A673 (cell line): ENCODE measurements around the gene NELFE. TPM values are rescaled to one million over a fixed set of nuclear protein-coding genes. Genes with fewer than 3 reads are reported as not detected.
"Not testable (repeated sequence)": the region's sequence is repeated elsewhere in the genome, so short reads cannot be mapped to it uniquely, and the experiment has no call there.

ENCODE experiments used
- BruUV-seq: library from RNA; stranded (reverse); fragments of 400-500 nt; replicated peaks from 2 replicates; lab custom pipeline; 2021; lab: Mats Ljungman, UMichigan
- CTCF ChIA-PET: fragments of 300-600 bp; sonication (Branson Sonifier 250); formaldehyde crosslinking; loops from one replicate; lab custom pipeline; 2022; ENCODE audit warnings: antibody characterized with exemption; lab: Charles Lee
- POLR2A ChIA-PET: fragments of 300-600 bp; sonication (Branson Sonifier 250); formaldehyde crosslinking; loops from one replicate; lab custom pipeline; 2022; ENCODE audit warnings: antibody characterized with exemption; ENCODE audit not compliant: low non-redundant PET; lab: Charles Lee
- DNase-seq: peaks from one replicate; pipeline ENCODE4 v3.0.0-alpha.2; 2015; ENCODE audit warnings: low spot score
- H3K27ac ChIP-seq: fragments of 200-600 bp; sonication (generic); 2 replicates; pipeline ENCODE4 v1.5.1; 2016; ENCODE audit warnings: mixed run types, low read depth, mild to moderate bottlenecking, mixed read lengths, antibody characterized with exemption, low read length; ENCODE audit not compliant: poor library complexity, severe bottlenecking
- H3K27me3 ChIP-seq: fragments of 200-600 bp; sonication (generic); replicated peaks from 2 replicates; pipeline ENCODE4 v1.6.1; 2017; ENCODE audit warnings: mixed run types, low read depth, mild to moderate bottlenecking, mixed read lengths, antibody characterized with exemption, low read length; ENCODE audit not compliant: insufficient read depth, poor library complexity
- H3K36me3 ChIP-seq: fragments of 200-600 bp; sonication (generic); 2 replicates; pipeline ENCODE4 v1.6.1; 2016; ENCODE audit warnings: mixed run types, mild to moderate bottlenecking, mixed read lengths, antibody characterized with exemption, low read length; ENCODE audit not compliant: insufficient read depth, poor library complexity, severe bottlenecking
- H3K4me1 ChIP-seq: fragments of 200-600 bp; sonication (generic); 2 replicates; pipeline ENCODE4 v1.6.1; 2017; ENCODE audit warnings: mixed run types, mild to moderate bottlenecking, mixed read lengths, antibody characterized with exemption, low read length; ENCODE audit not compliant: insufficient read depth, poor library complexity, severe bottlenecking
- H3K4me3 ChIP-seq: fragments of 200-600 bp; sonication (generic); 2 replicates; pipeline ENCODE4 v1.5.1; 2016; ENCODE audit warnings: low read depth, mixed run types, mild to moderate bottlenecking, mixed read lengths, low read length; ENCODE audit not compliant: poor library complexity, severe bottlenecking
- H3K9me3 ChIP-seq: fragments of 200-600 bp; sonication (generic); 2 replicates; pipeline ENCODE4 v1.6.1; 2016; ENCODE audit warnings: mixed run types, low read depth, mild to moderate bottlenecking, mixed read lengths, antibody characterized with exemption, low read length; ENCODE audit not compliant: poor library complexity, severe bottlenecking
- EZH2 ChIP-seq: fragments of 200-600 bp; sonication (generic); IDR thresholded peaks from 2 replicates; pipeline ENCODE4 v1.6.1; 2017; ENCODE audit warnings: borderline replicate concordance, low read depth, mild to moderate bottlenecking, mixed read lengths, antibody characterized with exemption, low read length; ENCODE audit not compliant: poor library complexity, severe bottlenecking
- intact Hi-C: fragments of 100-400 bp; cut with micrococcal nuclease; formaldehyde crosslinking; loops from one replicate; pipeline ENCODE4 v1.10.0; 2022; ENCODE audit not compliant: unreplicated experiment
- total RNA-seq: library from RNA; stranded (reverse); gene quantifications from 2 replicates; pipeline ENCODE4 v1.2.3, GENCODE V29; 2021
- TF ChIP-seq, protein P1 (sequence below): fragments of 300-800, 200-600 bp; sonication (generic); conservative IDR thresholded peaks from 2 replicates; pipeline ENCODE4 v1.5.1; 2017; ENCODE audit warnings: low read depth, mild to moderate bottlenecking, antibody characterized with exemption, low read length, moderate library complexity, mixed read lengths

The NELFE gene
- total RNA-seq, 1 experiment from 2014 or later = 94.3 TPM

DNA sequence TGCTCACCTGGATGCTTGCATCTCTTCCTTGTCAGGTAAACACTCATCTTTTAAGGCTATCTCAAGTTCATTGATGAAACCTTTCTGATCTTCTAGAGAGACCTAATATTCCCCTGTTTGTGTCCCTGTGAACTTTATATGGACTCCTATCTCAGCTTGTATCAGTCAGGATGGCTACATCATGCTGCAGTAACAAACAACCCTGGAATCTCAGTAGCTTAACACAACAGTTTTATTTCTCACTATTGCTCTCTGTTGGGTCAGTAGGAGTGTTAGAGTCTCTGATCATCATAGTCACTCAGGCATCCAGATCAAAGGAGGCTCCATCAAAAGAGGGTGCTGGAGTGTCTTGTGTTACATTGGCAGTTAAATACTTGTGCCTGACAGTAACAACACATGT lies 43.4 kb downstream of the NELFE start:
- ChIA-PET POLR2A (no interaction called here), CTCF (no interaction called here)
- Histone ChIP-seq H3K4me3 (no peak overlapping the region), H3K9me3 (no peaks in the 10 kb centered on the region), H3K27ac (no peak overlapping the region), H3K4me1 (no peaks in the 10 kb centered on the region), H3K36me3 (no peaks in the 10 kb centered on the region), H3K27me3 (no peaks in the 10 kb centered on the region)
- no peak for DNase-seq
- intact Hi-C loops = no loop called here
- BruUV-seq = no TSS peak
- TF ChIP-seq, protein P1, sequence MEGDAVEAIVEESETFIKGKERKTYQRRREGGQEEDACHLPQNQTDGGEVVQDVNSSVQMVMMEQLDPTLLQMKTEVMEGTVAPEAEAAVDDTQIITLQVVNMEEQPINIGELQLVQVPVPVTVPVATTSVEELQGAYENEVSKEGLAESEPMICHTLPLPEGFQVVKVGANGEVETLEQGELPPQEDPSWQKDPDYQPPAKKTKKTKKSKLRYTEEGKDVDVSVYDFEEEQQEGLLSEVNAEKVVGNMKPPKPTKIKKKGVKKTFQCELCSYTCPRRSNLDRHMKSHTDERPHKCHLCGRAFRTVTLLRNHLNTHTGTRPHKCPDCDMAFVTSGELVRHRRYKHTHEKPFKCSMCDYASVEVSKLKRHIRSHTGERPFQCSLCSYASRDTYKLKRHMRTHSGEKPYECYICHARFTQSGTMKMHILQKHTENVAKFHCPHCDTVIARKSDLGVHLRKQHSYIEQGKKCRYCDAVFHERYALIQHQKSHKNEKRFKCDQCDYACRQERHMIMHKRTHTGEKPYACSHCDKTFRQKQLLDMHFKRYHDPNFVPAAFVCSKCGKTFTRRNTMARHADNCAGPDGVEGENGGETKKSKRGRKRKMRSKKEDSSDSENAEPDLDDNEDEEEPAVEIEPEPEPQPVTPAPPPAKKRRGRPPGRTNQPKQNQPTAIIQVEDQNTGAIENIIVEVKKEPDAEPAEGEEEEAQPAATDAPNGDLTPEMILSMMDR = no peak
- TF ChIP-seq EZH2 = no peak

GRCh38 chr6:31911826-31912585 lies 46.8 kb downstream of the NELFE start:
- no peak for TF ChIP-seq EZH2
- TF ChIP-seq, protein P1 = no peak
- BruUV-seq = no TSS peak
- Histone ChIP-seq H3K27ac (no peak overlapping the region), H3K36me3 (no peaks in the 10 kb centered on the region), H3K4me1 (no peaks in the 10 kb centered on the region), H3K27me3 (no peaks in the 10 kb centered on the region), H3K4me3 (no peak overlapping the region), H3K9me3 (no peaks in the 10 kb centered on the region)
- intact Hi-C loops = no loop called here
- POLR2A ChIA-PET = no interaction called here
- DNase-seq = no peak
- CTCF ChIA-PET = no interaction called here

DNA sequence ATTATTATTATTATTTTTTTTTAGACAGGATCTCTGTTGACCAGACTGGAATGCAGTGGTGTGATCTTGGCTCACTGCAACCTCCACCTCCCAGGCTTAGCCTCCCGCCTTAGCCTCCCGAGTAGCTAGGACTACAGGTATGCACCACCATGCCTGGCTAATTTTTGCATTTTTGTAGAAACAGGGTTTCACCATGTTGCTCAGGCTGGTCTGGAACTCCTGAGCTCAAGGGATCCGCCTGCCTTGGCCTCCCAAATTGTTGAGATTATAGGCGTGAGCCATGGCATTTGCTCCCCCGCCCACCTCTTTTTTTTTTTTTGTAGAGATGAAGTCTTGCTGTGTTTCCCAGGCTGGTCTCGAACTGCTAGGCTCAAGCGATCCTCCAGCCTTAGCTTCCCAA lies 49.5 kb downstream of the NELFE start:
- H3K9me3 ChIP-seq, H3K36me3 ChIP-seq, BruUV-seq, intact Hi-C loops, H3K4me3 ChIP-seq, H3K27me3 ChIP-seq, H3K4me1 ChIP-seq, DNase-seq, H3K27ac ChIP-seq: not testable (repeated sequence)
- CTCF ChIA-PET = interaction anchor here (0.6 kb wide), 1 partner anchor 10 kb away, joined by 4 read pairs; no protein-coding TSS in a partner anchor
- POLR2A ChIA-PET = interaction anchor here (0.7 kb wide), 1 partner anchor 11 kb away, joined by 4 read pairs; no protein-coding TSS in a partner anchor
